IMR-90 (cell line): ENCODE data around the gene PRKAG2. TPM values are rescaled to one million over a fixed set of nuclear protein-coding genes. Genes with fewer than 3 reads are reported as not detected.

Experiments used
- ATAC-seq: fragments of 200-7000 bp; cut with Tn5 transposase; 2 replicates; pipeline ENCODE4 v1.9.1; 2020; ENCODE audit warnings: low read depth, mild to moderate bottlenecking, moderate library complexity
- BruUV-seq: library from RNA; stranded (reverse); fragments of 400-500 nt; replicated peaks from 2 replicates; lab custom pipeline; 2021; lab: Mats Ljungman, UMichigan
- CTCF ChIA-PET: fragments of 300-600 bp; formaldehyde crosslinking; extraction: SDS; loops from one replicate; lab custom pipeline; 2021; ENCODE audit warnings: antibody characterized with exemption; lab: Yijun Ruan, JAX
- POLR2A ChIA-PET: fragments of 300-600 bp; sonication (Branson Sonifier 250); formaldehyde crosslinking; loops from one replicate; lab custom pipeline; 2022; ENCODE audit warnings: antibody characterized with exemption; ENCODE audit not compliant: unreplicated experiment; lab: Charles Lee
- DNase-seq: peaks from one replicate; pipeline ENCODE4 v3.0.0; 2013
- H2AFZ ChIP-seq: replicated peaks from 2 replicates; pipeline ENCODE3; 2013; ENCODE audit warnings: low read length, mild to moderate bottlenecking; ENCODE audit not compliant: poor library complexity
- H2AK5ac ChIP-seq: 2 replicates; pipeline ENCODE4 v1.6.1; 2013; ENCODE audit warnings: low read depth, low read length, inconsistent platforms
- H2AK9ac ChIP-seq: replicated peaks from 2 replicates; pipeline ENCODE3; 2013; ENCODE audit warnings: mild to moderate bottlenecking, low read depth, low read length, moderate library complexity; ENCODE audit not compliant: poor library complexity
- H2BK120ac ChIP-seq: 2 replicates; pipeline ENCODE4 v1.6.1; 2013; ENCODE audit warnings: low read depth, low read length, inconsistent platforms
- H2BK15ac ChIP-seq: 3 replicates; pipeline ENCODE4 v1.6.1; 2013; ENCODE audit warnings: low read depth, low read length, inconsistent platforms
- H2BK20ac ChIP-seq: 2 replicates; pipeline ENCODE4 v1.6.1; 2013; ENCODE audit warnings: low read depth, mild to moderate bottlenecking, inconsistent platforms, low read length, moderate library complexity
- H2BK5ac ChIP-seq: 2 replicates; pipeline ENCODE4 v1.6.1; 2013; ENCODE audit warnings: mild to moderate bottlenecking, low read depth, low read length, inconsistent platforms; ENCODE audit not compliant: poor library complexity, severe bottlenecking
- H3K14ac ChIP-seq: replicated peaks from 2 replicates; pipeline ENCODE4 v1.6.1; 2013; ENCODE audit warnings: low read depth, low read length, inconsistent platforms
- H3K18ac ChIP-seq: 2 replicates; pipeline ENCODE4 v1.6.1; 2013; ENCODE audit warnings: low read depth, low read length, control low read depth
- H3K23ac ChIP-seq: 2 replicates; pipeline ENCODE4 v1.6.1; 2013; ENCODE audit warnings: low read depth, low read length, inconsistent platforms
- H3K27ac ChIP-seq: 2 replicates; pipeline ENCODE4 v1.5.1; 2013; ENCODE audit warnings: mild to moderate bottlenecking, control low read depth, low read length; ENCODE audit not compliant: insufficient read depth
- H3K27me3 ChIP-seq: 2 replicates; pipeline ENCODE4 v1.6.1; 2013; ENCODE audit warnings: low read length; ENCODE audit not compliant: control insufficient read depth, insufficient read depth
- H3K36me3 ChIP-seq: 2 replicates; pipeline ENCODE4 v1.6.1; 2013; ENCODE audit warnings: low read length, mixed read lengths; ENCODE audit not compliant: control insufficient read depth, insufficient read depth
- H3K4ac ChIP-seq: 2 replicates; pipeline ENCODE4 v1.6.1; 2013; ENCODE audit warnings: low read depth, low read length, inconsistent platforms
- H3K4me1 ChIP-seq: 2 replicates; pipeline ENCODE4 v1.6.1; 2013; ENCODE audit warnings: low read length, mixed read lengths; ENCODE audit not compliant: control insufficient read depth, insufficient read depth
- H3K4me2 ChIP-seq: 2 replicates; pipeline ENCODE4 v1.6.1; 2013; ENCODE audit warnings: low read depth, mild to moderate bottlenecking, control low read depth, low read length, moderate library complexity
- H3K4me3 ChIP-seq: 2 replicates; pipeline ENCODE4 v1.5.1; 2013; ENCODE audit warnings: low read depth, mild to moderate bottlenecking, control low read depth, low read length, moderate library complexity; ENCODE audit not compliant: insufficient read depth
- H3K56ac ChIP-seq: 2 replicates; pipeline ENCODE4 v1.6.1; 2013; ENCODE audit warnings: low read length, inconsistent platforms; ENCODE audit not compliant: insufficient read depth; ENCODE audit errors: extremely low read depth
- H3K79me1 ChIP-seq, 2 experiments: 2 replicates each; pipeline ENCODE4 v1.6.1; 2013; ENCODE audit warnings: low read length in 2 of 2, inconsistent platforms in 1 of 2, low read depth in 1 of 2
- H3K9ac ChIP-seq: 2 replicates; pipeline ENCODE4 v1.6.1; 2013; ENCODE audit warnings: low read depth, low read length, control low read depth
- H3K9me1 ChIP-seq: 2 replicates; pipeline ENCODE4 v1.6.1; 2013; ENCODE audit warnings: low read length, inconsistent platforms; ENCODE audit not compliant: insufficient read depth
- H3K9me3 ChIP-seq: 2 replicates; pipeline ENCODE4 v1.6.1; 2013; ENCODE audit warnings: low read length; ENCODE audit not compliant: control insufficient read depth, insufficient read depth
- H4K20me1 ChIP-seq: 2 replicates; pipeline ENCODE4 v1.6.1; 2013; ENCODE audit warnings: low read length, inconsistent platforms; ENCODE audit not compliant: insufficient read depth
- H4K5ac ChIP-seq: 2 replicates; pipeline ENCODE4 v1.6.1; 2013; ENCODE audit warnings: mild to moderate bottlenecking, low read depth, low read length, control low read depth
- H4K8ac ChIP-seq, 2 experiments: 2 replicates each; pipeline ENCODE4 v1.6.1; 2013; ENCODE audit warnings: low read depth in 2 of 2, low read length in 2 of 2, control low read depth in 1 of 2, inconsistent platforms in 1 of 2
- H4K91ac ChIP-seq: 2 replicates; pipeline ENCODE4 v1.6.1; 2013; ENCODE audit warnings: low read depth, low read length, inconsistent platforms; ENCODE audit not compliant: insufficient read depth
- BHLHE40 ChIP-seq: fragments of 150-350 bp; IDR thresholded peaks from 2 replicates; pipeline ENCODE4 v1.6.1; 2016; ENCODE audit warnings: mild to moderate bottlenecking, low read depth, low read length
- CEBPB ChIP-seq: IDR thresholded peaks from 2 replicates; pipeline ENCODE4 v1.6.1; 2012; ENCODE audit warnings: low read depth, low read length, improper control_type of control experiment
- CHD1 ChIP-seq: IDR thresholded peaks from 2 replicates; pipeline ENCODE4 v1.6.1; 2012; ENCODE audit warnings: low read depth, low read length, improper control_type of control experiment
- FOS ChIP-seq: fragments of 150-350 bp; IDR thresholded peaks from 2 replicates; pipeline ENCODE4 v1.6.1; 2016; ENCODE audit warnings: low read depth, low read length
- MAFK ChIP-seq: IDR thresholded peaks from 2 replicates; pipeline ENCODE4 v1.6.1; 2012; ENCODE audit warnings: low read depth, low read length, improper control_type of control experiment
- MAZ ChIP-seq: IDR thresholded peaks from 2 replicates; pipeline ENCODE4 v1.6.1; 2012; ENCODE audit warnings: low read depth, mild to moderate bottlenecking, low read length, improper control_type of control experiment, moderate library complexity, borderline replicate concordance
- MXI1 ChIP-seq: IDR thresholded peaks from 2 replicates; pipeline ENCODE4 v1.6.1; 2012; ENCODE audit warnings: low read depth, mild to moderate bottlenecking, low read length, moderate library complexity, borderline replicate concordance
- NFE2L2 ChIP-seq: fragments of 150-350 bp; IDR thresholded peaks from 2 replicates; pipeline ENCODE4 v1.6.1; 2016; ENCODE audit warnings: low read depth, mild to moderate bottlenecking, low read length
- POLR2A ChIP-seq: IDR thresholded peaks from 2 replicates; pipeline ENCODE4 v1.6.1; 2012; ENCODE audit warnings: mild to moderate bottlenecking, low read depth, low read length
- RAD21 ChIP-seq: IDR thresholded peaks from 2 replicates; pipeline ENCODE4 v1.6.1; 2012; ENCODE audit warnings: low read length, improper control_type of control experiment
- RFX5 ChIP-seq: IDR thresholded peaks from 2 replicates; pipeline ENCODE4 v1.8.0; 2012; ENCODE audit warnings: low read depth, mild to moderate bottlenecking, low read length, moderate library complexity
- SMC3 ChIP-seq: fragments of 150-350 bp; IDR thresholded peaks from 2 replicates; pipeline ENCODE4 v1.6.1; 2016; ENCODE audit warnings: low read depth, mild to moderate bottlenecking, antibody characterized with exemption, low read length, moderate library complexity
- WGBS, 2 experiments: methylation state at CpG; one replicate each; pipeline versions ENCODE4 v1.1.5 to v1.1.7; 2013; ENCODE audit warnings: missing lambda C conversion rate in 2 of 2; ENCODE audit not compliant: insufficient read length in 1 of 2; ENCODE audit errors: extremely low coverage in 2 of 2; 5-methylcytosine and 5-hydroxymethylcytosine counted together
- dilution Hi-C: fragments of 300-500 bp; cut with HindIII; formaldehyde crosslinking; loops from one replicate; pipeline ENCODE4 v1.14.3; 2018; ENCODE audit warnings: low sequenced_read_pairs; ENCODE audit not compliant: unreplicated experiment
- in situ Hi-C: fragments of 300-500 bp; cut with MboI; formaldehyde crosslinking; loops from 3 replicates; pipeline ENCODE4 v1.14.3; 2019; ENCODE audit warnings: low sequenced_read_pairs, inconsistent platforms, mixed read lengths
- intact Hi-C: fragments of 100-400 bp; cut with micrococcal nuclease; formaldehyde crosslinking; loops from 2 replicates; pipeline ENCODE4 v1.10.0; 2022
- polyA plus RNA-seq, 3 experiments: library from polyadenylated mRNA; depleted of rRNA; stranded (reverse); fragments of >200 nt; gene quantifications; 2 replicates each; pipeline ENCODE4 v1.2.3, GENCODE V29; 2012; ENCODE audit warnings: low replicate concordance in 1 of 3
- total RNA-seq: library from RNA; depleted of rRNA; stranded (reverse); fragments of >200 nt; gene quantifications from 2 replicates; pipeline ENCODE4 v1.2.3, GENCODE V29; 2012
- TF ChIP-seq, protein P1 (sequence below): fragments of 150-350 bp; IDR thresholded peaks from 2 replicates; pipeline ENCODE4 v1.6.1; 2017; ENCODE audit warnings: mild to moderate bottlenecking, antibody characterized with exemption, low read length, low read depth
- TF ChIP-seq, protein P2 (sequence below): fragments of 150-350 bp; IDR thresholded peaks from 2 replicates; pipeline ENCODE4 v1.6.1; 2016; ENCODE audit warnings: low read depth, mild to moderate bottlenecking, low read length, moderate library complexity, borderline replicate concordance

PRKAG2 gene
- total and polyA plus RNA-seq, 2 of the 4 experiments (the other 2 are of a cell fraction) = 15.4 to 21.6 TPM

DNA sequence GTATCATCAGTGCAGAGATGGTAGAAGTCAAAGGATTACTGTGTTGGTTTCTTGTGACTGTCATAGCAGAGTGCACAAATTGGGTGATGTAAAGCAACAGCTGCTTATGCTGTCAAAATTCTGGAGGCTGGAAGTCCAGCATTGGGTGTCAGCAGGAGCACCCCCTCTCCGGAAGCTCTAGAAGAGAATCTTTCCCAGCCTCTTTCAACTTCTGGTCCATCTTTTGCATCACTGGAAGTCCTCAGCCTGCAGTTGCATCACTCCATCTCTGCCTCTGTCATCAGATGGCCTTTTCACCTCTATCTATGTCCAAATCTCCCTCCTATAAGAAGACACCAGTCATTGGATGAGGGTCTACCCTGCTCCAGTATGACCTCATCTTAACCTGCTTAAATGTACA, 43.6 kb upstream of the PRKAG2 start (continued):
- TF ChIP-seq, protein P1, sequence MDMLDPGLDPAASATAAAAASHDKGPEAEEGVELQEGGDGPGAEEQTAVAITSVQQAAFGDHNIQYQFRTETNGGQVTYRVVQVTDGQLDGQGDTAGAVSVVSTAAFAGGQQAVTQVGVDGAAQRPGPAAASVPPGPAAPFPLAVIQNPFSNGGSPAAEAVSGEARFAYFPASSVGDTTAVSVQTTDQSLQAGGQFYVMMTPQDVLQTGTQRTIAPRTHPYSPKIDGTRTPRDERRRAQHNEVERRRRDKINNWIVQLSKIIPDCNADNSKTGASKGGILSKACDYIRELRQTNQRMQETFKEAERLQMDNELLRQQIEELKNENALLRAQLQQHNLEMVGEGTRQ = no peak

DNA sequence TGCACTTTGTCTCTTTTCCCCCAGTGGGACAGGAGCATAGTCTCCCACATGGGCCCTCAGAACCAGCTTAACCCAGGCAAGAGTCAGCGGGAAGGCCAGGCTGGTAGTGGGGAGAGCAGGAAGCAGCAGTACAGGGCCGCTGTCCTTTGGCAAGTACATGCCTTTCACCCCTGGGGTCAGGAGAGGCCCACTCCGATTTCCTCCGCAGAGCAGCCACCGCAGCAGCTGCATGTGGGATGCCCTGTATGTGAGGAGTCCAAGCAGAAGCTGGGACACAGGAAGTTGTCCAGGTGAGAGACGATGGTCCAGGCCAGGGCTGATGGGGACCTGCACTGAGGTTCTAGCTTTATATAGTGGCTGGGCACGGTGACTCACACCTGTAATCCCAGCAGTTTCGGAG, 42.7 kb upstream of the PRKAG2 start:
- H3K27ac ChIP-seq = no peak overlapping the region
- no peaks in the 10 kb centered on the region for H3K79me1 ChIP-seq
- H3K56ac ChIP-seq = no peak overlapping the region
- no peak overlapping the region for H2BK20ac ChIP-seq
- ATAC-seq (no peak), DNase-seq (no peak)
- no peak overlapping the region for H2AFZ ChIP-seq
- WGBS, 2 experiments = 67% methylated on average over 5 of the region's 8 CpGs; no CpG with 5 or more reads in 1 of the 2 experiments
- no peak overlapping the region for H2AK5ac ChIP-seq
- ChIA-PET POLR2A (no interaction called here), CTCF (no interaction called here)
- no peak overlapping the region for H3K4me3 ChIP-seq
- dilution Hi-C loops (no loop called here), in situ Hi-C loops (no loop called here), intact Hi-C loops (no loop called here)
- no peak overlapping the region for H3K4ac ChIP-seq
- no peaks in the 10 kb centered on the region for H4K20me1 ChIP-seq
- peaks cover 19% of the 10 kb centered on the region for H3K27me3 ChIP-seq
- H3K4me2 ChIP-seq = no peak overlapping the region
- no peak overlapping the region for H3K18ac ChIP-seq
- H2BK15ac ChIP-seq = no peak overlapping the region
- H4K91ac ChIP-seq = no peak overlapping the region
- no peak overlapping the region for H2AK9ac ChIP-seq
- no peak overlapping the region for H4K5ac ChIP-seq
- no peaks in the 10 kb centered on the region for H3K36me3 ChIP-seq
- no peak overlapping the region for H2BK5ac ChIP-seq
- H3K23ac ChIP-seq = no peak overlapping the region
- no peak overlapping the region for H3K9ac ChIP-seq
- H2BK120ac ChIP-seq = no peak overlapping the region
- no peak overlapping the region for H3K14ac ChIP-seq
- no TSS peak for BruUV-seq
- no peaks in the 10 kb centered on the region for H3K9me3 ChIP-seq
- no peak overlapping the region for H4K8ac ChIP-seq
- no peaks in the 10 kb centered on the region for H3K9me1 ChIP-seq
- no peaks in the 10 kb centered on the region for H3K4me1 ChIP-seq
- no peak for TF ChIP-seq POLR2A
- TF ChIP-seq MAFK = no peak
- no peak for TF ChIP-seq RFX5
- TF ChIP-seq, protein P1 = no peak
- TF ChIP-seq, protein P2, sequence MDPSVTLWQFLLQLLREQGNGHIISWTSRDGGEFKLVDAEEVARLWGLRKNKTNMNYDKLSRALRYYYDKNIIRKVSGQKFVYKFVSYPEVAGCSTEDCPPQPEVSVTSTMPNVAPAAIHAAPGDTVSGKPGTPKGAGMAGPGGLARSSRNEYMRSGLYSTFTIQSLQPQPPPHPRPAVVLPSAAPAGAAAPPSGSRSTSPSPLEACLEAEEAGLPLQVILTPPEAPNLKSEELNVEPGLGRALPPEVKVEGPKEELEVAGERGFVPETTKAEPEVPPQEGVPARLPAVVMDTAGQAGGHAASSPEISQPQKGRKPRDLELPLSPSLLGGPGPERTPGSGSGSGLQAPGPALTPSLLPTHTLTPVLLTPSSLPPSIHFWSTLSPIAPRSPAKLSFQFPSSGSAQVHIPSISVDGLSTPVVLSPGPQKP = no peak
- TF ChIP-seq NFE2L2 = no peak
- TF ChIP-seq RAD21 = no peak
- no peak for TF ChIP-seq CEBPB
- TF ChIP-seq FOS = no peak
- TF ChIP-seq CHD1 = no peak
- TF ChIP-seq MXI1 = no peak
- no peak for TF ChIP-seq MAZ
- TF ChIP-seq SMC3 = no peak
- TF ChIP-seq BHLHE40 = no peak
